GM18951 (cell line): ENCODE data around the gene IL20RA.

Experiments used
- POLR2A ChIP-seq: IDR thresholded peaks from 4 replicates; pipeline ENCODE4 v1.6.1; 2011; ENCODE audit warnings: mild to moderate bottlenecking; ENCODE audit not compliant: insufficient read length, insufficient read depth; ENCODE audit errors: extremely low read depth
- in situ Hi-C: fragments of 300-500 bp; cut with MboI; formaldehyde crosslinking; loops from one replicate; pipeline ENCODE4 v1.12.0; 2022; ENCODE audit warnings: low sequenced_read_pairs, mixed read lengths, inconsistent platforms; ENCODE audit not compliant: unreplicated experiment

Gene IL20RA

GRCh38 chr6:137008204-137008603 is 36.6 kb downstream of the IL20RA start:
- in situ Hi-C loops, result no loop called here

GRCh38 chr6:137006056-137006455 is 38.7 kb downstream of the IL20RA start:
- TF ChIP-seq POLR2A, result no peak
- in situ Hi-C loops, result no loop called here

More at GRCh38 chr6:137008204-137008603, 36.6 kb downstream of the IL20RA start:
- TF ChIP-seq POLR2A, result no peak

- no peak for TF ChIP-seq POLR2A
- in situ Hi-C loops, result no loop called here
Measured at GRCh38 chr6:137005073-137005472, 39.7 kb downstream of the IL20RA start.

- in situ Hi-C loops, result no loop called here
- no peak for TF ChIP-seq POLR2A
Measured at GRCh38 chr6:137002505-137002904, 42.3 kb downstream of the IL20RA start.

GRCh38 chr6:137001977-137002302 is 42.8 kb downstream of the IL20RA start:
- no peak for TF ChIP-seq POLR2A
- in situ Hi-C loops, result no loop called here

GRCh38 chr6:137001299-137001976 is 43.3 kb downstream of the IL20RA start:
- no peak for TF ChIP-seq POLR2A
- in situ Hi-C loops, result no loop called here

- TF ChIP-seq POLR2A, result no peak
- in situ Hi-C loops, result no loop called here
Measured at GRCh38 chr6:137000825-137001224, 43.9 kb downstream of the IL20RA start.

- no peak for TF ChIP-seq POLR2A
Measured at GRCh38 chr6:136995521-136995920, 49.2 kb downstream of the IL20RA start.

GRCh38 chr6:136994782-136995181 is 50.0 kb downstream of the IL20RA start:
- in situ Hi-C loops, result no loop called here
- no peak for TF ChIP-seq POLR2A

More at GRCh38 chr6:136995521-136995920, 49.2 kb downstream of the IL20RA start:
- in situ Hi-C loops, result no loop called here

- TF ChIP-seq POLR2A, result no peak
- in situ Hi-C loops, result no loop called here
Measured at GRCh38 chr6:136992113-136992512, 52.7 kb downstream of the IL20RA start.

GRCh38 chr6:136991646-136992045 is 53.1 kb downstream of the IL20RA start:
- in situ Hi-C loops, result no loop called here
- TF ChIP-seq POLR2A, result no peak

- in situ Hi-C loops, result no loop called here
- TF ChIP-seq POLR2A, result no peak
Measured at GRCh38 chr6:136990754-136991153, 54.0 kb downstream of the IL20RA start.

- in situ Hi-C loops, result no loop called here
- no peak for TF ChIP-seq POLR2A
Measured at GRCh38 chr6:136990242-136990578, 54.6 kb downstream of the IL20RA start.

- TF ChIP-seq POLR2A, result no peak
- in situ Hi-C loops, result no loop called here
Measured at GRCh38 chr6:136989571-136990241, 55.1 kb downstream of the IL20RA start.
